Trophoblast cell (in vitro differentiated cells and primary cell): Measurements from ENCODE around the gene CRELD2.
A peak's percentile ranks its signal among the peaks of the same experiment; 100 is the strongest.

Experiments used
- DNase-seq, 2 donors: peaks; one replicate each; pipeline ENCODE4 v3.0.0-alpha.2; 2016
- H2AFZ ChIP-seq: 2 replicates; pipeline ENCODE4 v1.6.1; 2013; ENCODE audit warnings: low read length, moderate library complexity, mild to moderate bottlenecking; ENCODE audit not compliant: insufficient read depth, poor library complexity
- H2AK5ac ChIP-seq: 2 replicates; pipeline ENCODE4 v1.6.1; 2013; ENCODE audit warnings: mild to moderate bottlenecking, low read length
- H2BK120ac ChIP-seq: 2 replicates; pipeline ENCODE4 v1.6.1; 2013; ENCODE audit warnings: low read length, mild to moderate bottlenecking, moderate library complexity; ENCODE audit not compliant: insufficient read depth, poor library complexity
- H2BK12ac ChIP-seq: 2 replicates; pipeline ENCODE4 v1.6.1; 2013; ENCODE audit warnings: mild to moderate bottlenecking, low read length, moderate library complexity
- H2BK5ac ChIP-seq: 2 replicates; pipeline ENCODE4 v1.6.1; 2013; ENCODE audit warnings: low read length, low read depth, moderate library complexity, mild to moderate bottlenecking; ENCODE audit not compliant: poor library complexity
- H3K14ac ChIP-seq: 2 replicates; pipeline ENCODE4 v1.6.1; 2013; ENCODE audit warnings: mild to moderate bottlenecking, low read length
- H3K18ac ChIP-seq: 2 replicates; pipeline ENCODE4 v1.6.1; 2013; ENCODE audit warnings: mild to moderate bottlenecking, low read length
- H3K23ac ChIP-seq: 2 replicates; pipeline ENCODE4 v1.6.1; 2013; ENCODE audit warnings: low read length
- H3K27ac ChIP-seq: 2 replicates; pipeline ENCODE4 v1.5.1; 2013; ENCODE audit warnings: low read depth, mild to moderate bottlenecking, inconsistent platforms, low read length, moderate library complexity
- H3K27me3 ChIP-seq: 2 replicates; pipeline ENCODE4 v1.6.1; 2013; ENCODE audit warnings: inconsistent platforms, mild to moderate bottlenecking, low read length, moderate library complexity; ENCODE audit not compliant: insufficient read depth
- H3K36me3 ChIP-seq, 2 experiments: 1 replicate in 1 of 2; 2 replicates in 1 of 2; pipeline ENCODE4 v1.6.1; 2013; ENCODE audit warnings: low read length in 2 of 2, mild to moderate bottlenecking in 2 of 2, moderate library complexity in 1 of 2; ENCODE audit not compliant: insufficient read depth in 2 of 2, control insufficient read depth in 1 of 2
- H3K4ac ChIP-seq: 2 replicates; pipeline ENCODE4 v1.6.1; 2013; ENCODE audit warnings: low read depth, mild to moderate bottlenecking, low read length, moderate library complexity
- H3K4me1 ChIP-seq, 2 experiments: 1 replicate in 1 of 2; 2 replicates in 1 of 2; pipeline ENCODE4 v1.6.1; 2013; ENCODE audit warnings: low read length in 2 of 2, mild to moderate bottlenecking in 2 of 2, moderate library complexity in 1 of 2; ENCODE audit not compliant: insufficient read depth in 2 of 2, control insufficient read depth in 1 of 2
- H3K4me2 ChIP-seq: 2 replicates; pipeline ENCODE4 v1.6.1; 2013; ENCODE audit warnings: inconsistent platforms, mild to moderate bottlenecking, low read length, moderate library complexity
- H3K4me3 ChIP-seq: 2 replicates; pipeline ENCODE4 v1.5.1; 2013; ENCODE audit warnings: mild to moderate bottlenecking, low read depth, low read length, inconsistent platforms
- H3K79me1 ChIP-seq: one replicate; pipeline ENCODE4 v1.6.1; 2013; ENCODE audit warnings: low read length
- H3K79me2 ChIP-seq: 2 replicates; pipeline ENCODE4 v1.6.1; 2013; ENCODE audit warnings: low read length, mild to moderate bottlenecking; ENCODE audit not compliant: control insufficient read depth, insufficient read depth, poor library complexity
- H3K9ac ChIP-seq: 2 replicates; pipeline ENCODE4 v1.6.1; 2013; ENCODE audit warnings: mild to moderate bottlenecking, low read length
- H3K9me3 ChIP-seq: 2 replicates; pipeline ENCODE4 v1.6.1; 2013; ENCODE audit warnings: low read depth, mild to moderate bottlenecking, control low read depth, inconsistent platforms, low read length; ENCODE audit not compliant: insufficient read depth
- H4K12ac ChIP-seq: 2 replicates; pipeline ENCODE4 v1.6.1; 2013; ENCODE audit warnings: low read depth, mild to moderate bottlenecking, low read length, moderate library complexity
- H4K8ac ChIP-seq: 2 replicates; pipeline ENCODE4 v1.6.1; 2013; ENCODE audit warnings: low read depth, mild to moderate bottlenecking, low read length, moderate library complexity
- H4K91ac ChIP-seq: one replicate; pipeline ENCODE4 v1.6.1; 2013; ENCODE audit warnings: low read depth, mild to moderate bottlenecking, low read length, moderate library complexity
- WGBS: extraction: QIAGEN DNeasy Blood & Tissue Kit; methylation state at CpG from one replicate; pipeline ENCODE4 v1.1.7; 2013; ENCODE audit warnings: missing lambda C conversion rate; ENCODE audit not compliant: insufficient read length, insufficient coverage; ENCODE audit errors: extremely low coverage; 5-methylcytosine and 5-hydroxymethylcytosine counted together

The CRELD2 gene

DNA sequence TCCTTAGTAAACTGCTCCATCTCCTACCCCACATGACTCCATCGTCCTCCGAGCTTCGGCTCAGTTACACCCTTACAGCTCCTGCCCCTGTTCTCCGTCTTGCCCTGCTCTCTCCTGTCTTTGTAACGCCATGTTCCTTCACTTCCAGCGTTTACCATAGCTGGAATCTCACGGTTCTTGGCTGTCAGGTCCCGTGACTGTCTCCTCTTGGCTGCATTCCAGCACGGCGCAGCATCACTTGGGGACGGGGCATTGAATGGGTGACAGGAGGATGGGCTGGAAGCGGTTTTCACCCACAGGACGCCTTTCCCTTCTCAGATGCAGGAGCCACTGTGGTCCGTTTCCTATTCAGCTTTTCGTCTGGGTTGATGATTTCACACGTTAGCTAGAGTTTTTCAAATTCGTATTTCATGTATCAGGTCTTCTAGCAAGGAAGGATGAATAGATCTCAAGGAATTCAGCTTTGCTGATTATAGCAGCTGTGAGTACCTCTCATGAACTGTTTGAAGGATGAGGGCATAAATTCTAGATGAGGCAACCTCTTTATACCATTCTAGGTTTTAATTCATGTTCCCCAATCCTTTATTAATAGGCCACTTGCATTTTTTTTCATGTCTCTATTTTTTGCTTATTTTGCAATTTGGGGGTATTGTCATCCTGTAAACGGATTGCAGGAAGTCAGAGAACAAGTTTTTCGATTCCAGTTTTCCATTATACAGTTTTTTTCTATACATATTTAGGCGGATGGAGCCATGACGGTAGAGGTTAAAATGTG lies 35.7 kb upstream of the CRELD2 start:
- Histone ChIP-seq H3K18ac (no peak overlapping the region), H3K9me3 (peaks cover 9% of the 10 kb centered on the region), H2AFZ (no peak overlapping the region), H3K4me3 (no peak overlapping the region), H2BK12ac (no peak overlapping the region), H4K8ac (no peak overlapping the region), H3K27me3 (no peaks in the 10 kb centered on the region), H3K4me1 (peaks cover 4 to 5% of the 10 kb centered on the region in 2 experiments), H3K79me2 (peaks cover 4% of the 10 kb centered on the region), H3K9ac (no peak overlapping the region), H3K36me3 (peaks cover 37 to 44% of the 10 kb centered on the region in 2 experiments), H3K23ac (no peak overlapping the region), H3K27ac (no peak overlapping the region), H2BK5ac (no peak overlapping the region), H4K12ac (no peak overlapping the region), H3K4ac (no peak overlapping the region), H4K91ac (no peak overlapping the region), H2AK5ac (no peak overlapping the region), H3K79me1 (no peaks in the 10 kb centered on the region), H2BK120ac (no peak overlapping the region), H3K4me2 (no peak overlapping the region), H3K14ac (no peak overlapping the region)
- WGBS, result no CpG with 5 or more reads among the region's 21 CpGs
- DNase-seq, result no peak

GRCh38 chr22:49883294-49883640 lies 35.2 kb upstream of the CRELD2 start:
- no peak overlapping the region for H3K27ac ChIP-seq
- no CpG with 5 or more reads among the region's 4 CpGs for WGBS
- H4K12ac ChIP-seq, result no peak overlapping the region
- H2BK5ac ChIP-seq, result no peak overlapping the region
- H2AK5ac ChIP-seq, result no peak overlapping the region
- H3K9ac ChIP-seq, result no peak overlapping the region
- peaks cover 4% of the 10 kb centered on the region for H3K79me2 ChIP-seq
- no peaks in the 10 kb centered on the region for H3K79me1 ChIP-seq
- no peak overlapping the region for H3K4me2 ChIP-seq
- peaks cover 38 to 45% of the 10 kb centered on the region in 2 experiments for H3K36me3 ChIP-seq
- DNase-seq, result no peak
- H3K27me3 ChIP-seq, result no peaks in the 10 kb centered on the region
- H3K4me3 ChIP-seq, result no peak overlapping the region
- no peak overlapping the region for H4K91ac ChIP-seq
- no peak overlapping the region for H2AFZ ChIP-seq
- H3K4me1 ChIP-seq, result peaks cover 4 to 5% of the 10 kb centered on the region in 2 experiments
- H2BK120ac ChIP-seq, result no peak overlapping the region
- no peak overlapping the region for H2BK12ac ChIP-seq
- no peak overlapping the region for H3K23ac ChIP-seq
- no peak overlapping the region for H3K4ac ChIP-seq
- H3K18ac ChIP-seq, result no peak overlapping the region
- H3K14ac ChIP-seq, result no peak overlapping the region
- no peak overlapping the region for H4K8ac ChIP-seq
- peaks cover 9% of the 10 kb centered on the region for H3K9me3 ChIP-seq

GRCh38 chr22:49884075-49884474 lies 34.4 kb upstream of the CRELD2 start:
- Histone ChIP-seq H2BK120ac (no peak overlapping the region), H3K27me3 (no peaks in the 10 kb centered on the region), H3K14ac (no peak overlapping the region), H3K4me1 (peaks cover 4 to 5% of the 10 kb centered on the region in 2 experiments), H4K8ac (no peak overlapping the region), H3K23ac (no peak overlapping the region), H3K4me2 (no peak overlapping the region), H3K9me3 (peaks cover 12% of the 10 kb centered on the region), H3K79me2 (peaks cover 4% of the 10 kb centered on the region), H4K12ac (no peak overlapping the region), H2AK5ac (no peak overlapping the region), H2AFZ (no peak overlapping the region), H3K9ac (no peak overlapping the region), H3K36me3 (peaks cover 43 to 51% of the 10 kb centered on the region in 2 experiments), H4K91ac (no peak overlapping the region), H3K18ac (peak overlapping the region; percentile 29), H3K27ac (no peak overlapping the region), H3K79me1 (no peaks in the 10 kb centered on the region), H3K4me3 (no peak overlapping the region), H2BK12ac (no peak overlapping the region), H2BK5ac (no peak overlapping the region), H3K4ac (no peak overlapping the region)
- DNase-seq, result no peak
- no CpG with 5 or more reads among the region's 20 CpGs for WGBS

- Histone ChIP-seq H3K4me1 (peaks cover 4 to 5% of the 10 kb centered on the region in 2 experiments), H2BK120ac (no peak overlapping the region), H2BK12ac (no peak overlapping the region), H3K23ac (no peak overlapping the region), H3K79me2 (peaks cover 4% of the 10 kb centered on the region), H3K18ac (no peak overlapping the region), H3K4me3 (no peak overlapping the region), H2BK5ac (no peak overlapping the region), H3K9me3 (peaks cover 13% of the 10 kb centered on the region), H3K4ac (no peak overlapping the region), H4K12ac (no peak overlapping the region), H3K27ac (no peak overlapping the region), H2AFZ (no peak overlapping the region), H3K27me3 (no peaks in the 10 kb centered on the region), H2AK5ac (no peak overlapping the region), H4K91ac (no peak overlapping the region), H3K79me1 (no peaks in the 10 kb centered on the region), H4K8ac (no peak overlapping the region), H3K4me2 (no peak overlapping the region), H3K36me3 (peaks cover 46 to 56% of the 10 kb centered on the region in 2 experiments), H3K14ac (no peak overlapping the region), H3K9ac (no peak overlapping the region)
- no CpG with 5 or more reads among the region's 31 CpGs for WGBS
- DNase-seq, result no peak
Measured at GRCh38 chr22:49884503-49885260, 33.8 kb upstream of the CRELD2 start.
